ENCODE data around the gene PLEKHG4B.

PLEKHG4B gene

GRCh38 chr5:129148-129547, 37.2 kb downstream of the PLEKHG4B start:
- no peak for DNase-seq (ENCODE audit: low read depth)

- peak; percentile 69 for DNase-seq (ENCODE audit: low read depth)
Observed at GRCh38 chr5:129820-130219, 37.9 kb downstream of the PLEKHG4B start.

GRCh38 chr5:130601-131131, 38.7 kb downstream of the PLEKHG4B start:
- peak; percentile 63 for DNase-seq (ENCODE audit: low read depth)

- no peak for DNase-seq (ENCODE audit: low read depth)
Observed at GRCh38 chr5:136901-137300, 44.9 kb downstream of the PLEKHG4B start.

- DNase-seq (ENCODE audit: low read depth) = no peak
Observed at GRCh38 chr5:137741-138140, 45.8 kb downstream of the PLEKHG4B start.

GRCh38 chr5:138936-139335, 47.0 kb downstream of the PLEKHG4B start:
- no peak for DNase-seq (ENCODE audit: low read depth)

GRCh38 chr5:139579-140442, 47.8 kb downstream of the PLEKHG4B start:
- no peak for DNase-seq (ENCODE audit: low read depth)

GRCh38 chr5:140443-140829, 48.5 kb downstream of the PLEKHG4B start:
- DNase-seq (ENCODE audit: low read depth) = no peak

- DNase-seq (ENCODE audit: low read depth) = no peak
Observed at GRCh38 chr5:141211-141610, 49.2 kb downstream of the PLEKHG4B start.

- DNase-seq (ENCODE audit: low read depth) = no peak
Observed at GRCh38 chr5:141761-142160, 49.8 kb downstream of the PLEKHG4B start.

- no peak for DNase-seq (ENCODE audit: low read depth)
Observed at GRCh38 chr5:142246-142810, 50.4 kb downstream of the PLEKHG4B start.

- DNase-seq (ENCODE audit: low read depth) = no peak
Observed at GRCh38 chr5:143041-143440, 51.1 kb downstream of the PLEKHG4B start.

- DNase-seq (ENCODE audit: low read depth) = no peak
Observed at GRCh38 chr5:144941-145340, 53.0 kb downstream of the PLEKHG4B start.

GRCh38 chr5:145585-146323, 53.8 kb downstream of the PLEKHG4B start:
- no peak for DNase-seq (ENCODE audit: low read depth)

GRCh38 chr5:147751-148150, 55.8 kb downstream of the PLEKHG4B start:
- DNase-seq (ENCODE audit: low read depth) = no peak

GRCh38 chr5:149745-150485, 57.9 kb downstream of the PLEKHG4B start:
- DNase-seq (ENCODE audit: low read depth) = no peak

- DNase-seq (ENCODE audit: low read depth) = no peak
Observed at GRCh38 chr5:150746-151145, 58.8 kb downstream of the PLEKHG4B start.

- DNase-seq (ENCODE audit: low read depth) = no peak
Observed at GRCh38 chr5:152077-152476, 60.1 kb downstream of the PLEKHG4B start.

GRCh38 chr5:153256-153655, 61.3 kb downstream of the PLEKHG4B start:
- DNase-seq (ENCODE audit: low read depth) = peak; percentile 23

GRCh38 chr5:154236-154635, 62.3 kb downstream of the PLEKHG4B start:
- no peak for DNase-seq (ENCODE audit: low read depth)

- DNase-seq (ENCODE audit: low read depth) = no peak
Observed at GRCh38 chr5:154826-155225, 62.9 kb downstream of the PLEKHG4B start.

All from non-pigmented ciliary epithelial cell (primary cell).